K562 treated with DMSO at 1 percent for 48 hours (cell line): ENCODE data around the gene GJC2. TPM values are rescaled to one million over a fixed set of nuclear protein-coding genes. Genes with fewer than 3 reads are reported as not detected.

ENCODE experiments used
- total RNA-seq: library from RNA; unstranded; fragments of 300-600 nt; gene quantifications from 2 replicates; pipeline ENCODE4 v1.2.3, GENCODE V29; 2022; ENCODE audit warnings: low replicate concordance; ENCODE audit errors: extremely low read depth

GJC2 gene
- not detected in 2 replicates for total RNA-seq

DNA sequence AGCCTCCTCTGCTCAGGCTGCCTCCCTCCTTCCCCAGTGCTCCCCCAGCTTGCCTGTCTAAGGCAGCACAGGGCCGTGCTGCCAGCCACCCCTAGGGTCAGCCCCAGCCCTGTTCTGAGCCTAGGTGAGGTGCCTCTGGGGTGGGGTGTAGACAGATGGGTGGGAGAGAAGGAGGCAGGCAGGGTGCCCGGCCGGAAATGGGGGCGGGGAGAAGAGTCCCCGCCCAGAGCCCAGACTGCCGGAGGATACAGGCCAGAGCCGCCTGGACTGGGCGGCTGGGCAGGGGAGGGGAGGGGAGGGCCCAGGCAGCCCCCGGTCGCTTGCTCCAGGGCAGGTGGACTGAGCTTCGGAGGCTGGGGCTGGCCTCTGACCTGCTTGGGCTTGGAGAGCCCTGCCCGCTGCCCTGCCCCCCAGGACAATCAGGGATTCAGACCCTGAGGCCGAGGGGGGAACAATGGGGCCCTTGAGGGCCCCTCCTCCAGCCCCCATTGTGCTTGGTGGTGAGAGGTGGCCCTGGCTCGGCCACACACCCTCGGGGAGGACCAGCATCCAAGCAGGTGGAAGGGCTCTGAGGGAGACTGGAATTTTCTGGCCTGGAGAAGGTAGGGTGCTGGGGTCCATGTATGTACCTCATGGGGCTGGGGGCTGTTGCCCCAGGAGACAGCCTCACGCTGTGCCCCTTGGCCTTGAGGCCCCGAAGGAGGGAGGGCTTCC is at the start of gene GJC2:
Gene GJC2, plus strand, starts transcription at position 525 of the 714 bp plus-strand sequence. CDS start 7,829 bp downstream, outside the sequence.

GRCh38 chr1:228102791-228103620 is 46.7 kb upstream of the GJC2 start, which contains the start of gene C1orf35:
C1orf35 (minus strand) TSS chr1:228103325; CDS start chr1:228103227, 98 bp downstream.

GRCh38 chr1:228109073-228109961 is 40.4 kb upstream of the GJC2 start, which contains the start of gene MRPL55:
MRPL55 (minus strand) TSS chr1:228109299; CDS start chr1:228108260, 1,039 bp downstream.

GRCh38 chr1:228139931-228140723 is 9.6 kb upstream of the GJC2 start, which contains the start of gene GUK1:
GUK1 (plus strand) TSS chr1:228140279; CDS start chr1:228140303, 24 bp downstream.

DNA sequence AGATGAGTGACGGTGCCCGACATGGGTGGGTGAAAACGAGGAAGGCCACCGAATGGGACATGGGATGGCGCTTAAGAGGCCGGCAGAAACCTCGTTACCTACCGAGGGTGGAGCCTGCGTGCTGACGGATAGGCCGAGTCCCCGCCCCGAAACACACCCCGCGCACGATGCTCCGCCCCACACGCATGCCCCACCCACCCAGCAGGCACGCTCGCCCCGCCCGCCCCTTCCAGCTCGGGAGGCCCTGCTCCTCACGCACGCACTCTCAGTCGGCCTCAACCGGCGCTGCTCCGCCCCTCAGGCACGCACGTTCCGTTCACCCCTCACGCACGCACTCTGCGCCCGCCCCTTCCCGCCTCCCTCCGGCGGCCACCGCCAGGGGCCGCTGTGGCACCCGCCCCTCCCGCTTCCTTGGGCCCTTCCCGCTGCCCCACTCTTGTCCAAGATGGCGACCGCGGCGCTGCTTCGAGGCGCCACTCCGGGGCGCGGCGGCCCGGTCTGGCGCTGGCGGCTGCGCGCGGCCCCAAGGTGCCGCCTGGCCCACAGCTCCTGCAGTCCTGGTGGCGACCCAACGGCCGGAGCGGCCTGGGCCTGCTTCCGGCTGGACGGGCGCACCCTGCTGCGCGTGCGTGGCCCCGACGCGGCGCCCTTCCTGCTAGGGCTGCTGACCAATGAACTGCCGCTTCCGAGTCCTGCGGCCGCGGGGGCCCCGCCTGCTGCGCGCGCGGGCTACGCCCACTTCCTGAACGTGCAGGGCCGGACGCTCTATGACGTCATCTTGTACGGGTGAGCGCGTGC is 15.8 kb downstream of the GJC2 start, which contains the start of gene IBA57:
Gene IBA57, plus strand, starts transcription at position 433 of the 798 bp plus-strand sequence. Its CDS starts 13 bp downstream, at position 446.

GRCh38 chr1:228207851-228208821 is 58.4 kb downstream of the GJC2 start, which contains the start of gene OBSCN:
OBSCN (plus strand) TSS chr1:228208044; CDS start chr1:228211784, 3,740 bp downstream.

Other genes with a start within 250 kb of the GJC2 start
- gene WNT9A, start 202.0 kb upstream of the GJC2 start, total RNA-seq: not detected in 2 replicates
- gene WNT3A, start 142.9 kb upstream of the GJC2 start, total RNA-seq: not detected in 2 replicates
- 215 and 553 TPM in 2 replicates for gene ARF1, start 67.2 kb upstream of the GJC2 start, total RNA-seq
- not detected in 2 replicates for gene C1orf35, start 46.6 kb upstream of the GJC2 start, total RNA-seq
- gene MRPL55, start 40.6 kb upstream of the GJC2 start, total RNA-seq: not detected in 2 replicates
- not detected in 2 replicates for gene GUK1, start 9.7 kb upstream of the GJC2 start, total RNA-seq
- not detected in 2 replicates for gene IBA57, start 15.9 kb downstream of the GJC2 start, total RNA-seq
- not detected in 2 replicates for gene OBSCN, start 58.1 kb downstream of the GJC2 start, total RNA-seq